ENCODE measurements around the gene COIL.
A peak's percentile ranks its signal among the peaks of the same experiment; 100 is the strongest.

Gene COIL

DNA sequence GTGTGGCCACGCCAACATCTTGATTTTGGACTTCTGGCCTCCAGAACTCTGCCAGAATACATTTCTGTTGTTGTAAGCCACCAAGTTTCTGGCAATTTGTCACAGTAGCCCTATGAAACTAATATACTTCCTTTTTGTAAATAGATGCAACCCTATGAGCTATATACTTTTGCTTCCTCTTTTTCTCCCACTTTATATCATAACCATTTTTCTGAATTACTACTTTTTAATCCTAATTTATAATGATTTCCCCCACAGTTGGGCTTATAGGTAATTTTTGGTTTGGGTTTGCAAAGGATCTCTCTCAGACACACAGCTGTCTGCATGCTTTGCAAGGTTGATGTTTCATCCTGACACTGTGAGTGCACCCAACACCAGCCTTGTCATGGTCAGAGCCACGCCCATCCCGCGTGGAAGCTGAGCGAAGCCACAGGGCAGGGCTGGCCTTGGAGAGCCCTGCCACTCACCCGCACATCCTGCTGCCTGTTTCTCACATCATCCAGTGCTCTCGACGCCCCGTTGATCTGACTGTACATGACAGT, 52.8 kb downstream of the COIL start:
- peak; percentile 26 to 75 for DNase-seq

DNA sequence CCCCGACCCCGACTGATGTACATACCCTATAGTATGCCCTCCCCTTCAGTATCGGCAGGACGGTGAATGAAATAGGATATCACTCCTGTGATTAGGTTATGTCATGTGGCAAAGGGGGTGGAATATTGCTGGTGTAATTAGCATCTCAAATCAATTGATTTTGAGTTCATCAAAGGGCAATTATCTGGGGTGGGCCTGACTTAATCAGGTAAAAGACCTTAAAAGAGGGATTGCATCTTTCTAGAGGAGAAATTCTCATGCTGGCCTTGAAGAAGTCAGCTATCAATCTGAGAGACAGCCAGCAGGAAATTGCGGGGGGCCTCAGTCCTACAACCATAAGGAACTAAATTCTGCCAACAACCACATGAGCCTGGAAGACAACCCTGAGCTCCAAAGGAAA, 57.3 kb downstream of the COIL start:
- DNase-seq, result no peak

DNA sequence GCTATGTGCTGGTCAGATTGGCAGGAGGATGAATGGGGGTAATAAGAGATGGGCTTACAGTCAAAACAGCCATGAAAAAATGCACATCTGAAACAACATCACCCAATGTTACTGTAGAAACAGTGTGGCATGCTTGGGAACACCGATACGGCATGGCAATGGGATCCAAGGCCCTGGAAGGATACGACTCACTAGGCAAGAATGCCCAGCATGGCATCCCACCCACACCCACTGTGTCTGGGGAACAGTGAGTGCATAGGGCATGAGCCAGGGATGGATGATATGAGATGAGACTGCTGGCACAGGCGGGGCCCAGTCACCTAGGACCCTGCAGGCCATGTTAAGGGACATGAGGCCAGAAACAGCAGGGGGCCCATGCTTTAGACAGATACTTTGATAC, 58.5 kb downstream of the COIL start:
- DNase-seq, result no peak

DNA sequence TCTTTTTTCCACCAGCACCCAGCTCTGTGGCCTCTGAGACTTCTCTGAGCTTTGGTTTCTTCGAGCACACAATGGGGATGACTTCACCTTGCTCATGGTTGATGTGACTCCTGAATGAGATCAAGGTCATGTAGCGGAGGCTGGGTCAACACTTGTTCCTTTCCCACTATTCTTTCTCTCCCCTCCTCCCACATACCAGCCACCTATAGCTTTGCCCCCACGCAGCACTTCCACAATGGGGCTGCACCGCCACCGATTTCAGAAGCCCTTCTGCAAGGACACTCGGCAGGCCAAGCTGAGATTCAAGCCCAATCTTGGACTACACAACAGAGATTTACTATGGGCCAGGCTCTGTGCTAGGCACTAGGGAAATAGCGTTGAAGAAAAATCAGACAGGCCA, 61.4 kb downstream of the COIL start:
- DNase-seq, result no peak

DNA sequence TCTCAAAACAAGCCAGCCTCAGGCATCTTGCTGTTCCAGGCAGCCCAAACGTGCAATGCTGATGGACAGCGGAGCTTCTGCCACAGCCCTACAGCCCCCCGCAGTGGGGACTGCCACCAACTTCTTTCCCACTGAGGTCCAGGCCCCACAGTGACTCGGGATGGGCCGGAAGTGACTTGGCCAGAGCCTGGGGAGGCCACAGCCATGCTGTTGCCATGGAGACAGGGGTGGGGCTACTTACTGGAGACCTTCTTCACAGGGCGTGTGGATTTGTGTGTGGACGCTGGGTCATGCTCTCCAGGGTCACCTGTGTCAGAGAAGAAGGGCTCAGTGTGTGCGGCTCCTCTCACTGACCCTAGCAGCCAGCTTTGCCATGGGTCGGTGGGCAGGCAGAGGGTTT, 62.0 kb downstream of the COIL start:
- DNase-seq, result no peak

DNA sequence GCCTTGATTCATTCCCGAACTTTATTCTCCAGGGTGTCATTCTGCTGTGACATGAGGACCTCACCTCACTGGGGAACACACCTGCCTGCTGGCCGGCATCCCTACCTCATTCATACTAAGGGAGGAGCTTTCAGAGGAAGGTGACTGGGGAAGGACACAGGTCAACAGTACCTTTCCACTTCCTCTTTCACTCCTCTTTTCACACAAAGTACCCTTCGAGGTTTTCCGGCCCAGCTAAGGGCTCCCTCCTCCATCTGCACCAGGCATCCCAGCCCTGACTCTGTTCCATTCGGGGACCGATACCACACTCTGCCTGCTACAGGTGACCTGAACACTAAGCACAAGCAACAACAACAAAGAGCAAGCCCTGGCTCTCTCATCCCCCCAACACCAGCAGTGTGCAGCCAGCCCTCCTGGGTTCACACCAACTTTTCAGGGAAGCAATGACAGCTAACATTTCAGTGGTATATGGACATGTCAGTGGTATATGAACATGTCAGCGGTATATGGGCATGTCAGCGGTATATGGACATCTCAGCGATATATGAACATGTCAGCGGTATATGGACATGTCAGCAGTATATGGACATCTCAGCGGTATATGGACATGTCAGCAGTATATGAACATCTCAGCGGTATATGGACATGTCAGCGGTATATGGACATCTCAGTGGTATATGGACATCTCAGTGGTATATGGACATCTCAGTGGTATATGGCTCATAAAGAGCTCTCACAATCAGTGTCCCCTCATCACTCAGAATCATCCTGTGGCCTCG, 63.0 kb downstream of the COIL start:
- no peak for DNase-seq

DNA sequence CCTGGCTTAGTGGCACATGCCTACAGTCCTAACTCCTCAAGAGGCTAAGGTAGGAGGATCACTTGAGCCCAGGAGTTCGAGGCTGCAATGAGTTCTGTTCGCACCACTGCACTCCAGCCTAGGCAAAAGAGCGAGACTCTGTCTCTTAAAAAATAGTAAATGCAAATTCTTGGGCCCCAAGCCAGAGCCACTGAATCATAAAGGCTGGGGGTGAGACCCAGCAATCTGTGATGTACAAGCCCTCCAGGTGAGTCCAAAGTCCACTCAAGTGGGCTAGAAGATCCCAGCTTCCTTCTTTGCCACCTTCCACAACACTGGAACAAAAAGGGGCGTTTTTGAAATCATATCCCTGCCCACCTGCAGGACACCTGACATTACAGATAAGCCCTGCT, 63.9 kb downstream of the COIL start:
- DNase-seq, result no peak

DNA sequence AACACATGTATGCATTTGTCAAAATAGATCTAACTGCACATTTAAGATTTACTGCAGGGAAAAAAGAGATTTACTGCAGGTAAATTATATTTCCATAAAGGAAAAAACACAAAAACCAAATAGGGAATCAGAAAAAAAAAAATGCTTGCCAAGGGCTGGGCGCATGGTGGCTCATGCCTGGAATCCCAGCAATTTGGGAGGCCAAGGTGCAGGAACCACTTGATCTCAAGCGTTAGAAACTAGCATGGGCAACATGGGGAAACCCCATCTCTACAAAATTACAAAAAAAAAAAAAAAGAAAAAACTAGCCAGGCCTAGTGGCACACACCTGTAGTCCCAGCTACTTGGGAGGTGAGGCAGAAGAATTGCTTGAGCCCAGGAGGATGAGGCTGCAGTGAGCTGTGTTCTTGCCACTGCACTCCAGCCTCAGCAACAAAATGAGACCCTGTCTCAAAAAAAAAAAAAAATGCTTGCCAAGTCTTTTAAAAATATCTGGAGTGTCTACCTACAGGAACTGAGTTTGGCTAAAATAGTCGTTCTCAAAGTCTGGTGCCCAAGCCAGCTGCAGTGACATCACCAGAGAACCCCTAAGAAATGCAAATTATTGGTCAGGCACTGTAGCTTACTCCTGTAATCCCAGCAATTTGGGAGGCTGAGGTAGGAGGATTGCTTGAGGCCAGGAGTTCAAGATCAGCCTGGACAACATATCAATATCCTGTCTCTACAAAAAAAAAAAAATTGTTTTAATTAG, 64.5 kb downstream of the COIL start:
- no peak for DNase-seq

DNA sequence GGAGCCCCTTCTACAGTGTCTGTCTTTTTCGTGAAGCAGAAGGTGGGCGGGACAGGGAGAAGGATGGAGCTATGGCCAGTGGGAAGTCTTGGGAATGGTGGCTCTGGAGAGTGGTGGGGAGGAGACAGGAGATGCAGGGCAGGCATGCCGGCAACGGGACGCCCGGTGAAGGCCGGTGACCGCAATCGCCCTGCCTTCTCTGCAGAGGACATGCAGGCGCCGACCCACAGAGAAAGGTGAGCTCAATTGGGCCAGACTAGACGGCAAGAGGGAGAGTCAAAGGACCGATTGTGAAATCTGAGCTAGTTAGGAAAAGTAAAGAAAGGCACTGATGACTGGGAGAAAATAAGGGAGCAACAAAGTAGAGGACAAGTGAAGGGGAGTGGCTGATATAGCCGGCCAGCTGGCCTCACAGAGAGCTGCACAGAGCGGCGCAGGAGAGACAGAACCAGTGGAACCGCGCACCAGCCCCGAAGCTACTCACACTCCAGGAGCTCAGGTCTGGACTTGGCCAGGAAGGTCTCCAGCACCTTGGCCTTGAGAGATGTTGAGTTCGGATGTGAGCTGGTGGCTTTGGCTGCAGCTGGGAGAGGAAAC, 65.9 kb downstream of the COIL start:
- DNase-seq, result no peak

DNA sequence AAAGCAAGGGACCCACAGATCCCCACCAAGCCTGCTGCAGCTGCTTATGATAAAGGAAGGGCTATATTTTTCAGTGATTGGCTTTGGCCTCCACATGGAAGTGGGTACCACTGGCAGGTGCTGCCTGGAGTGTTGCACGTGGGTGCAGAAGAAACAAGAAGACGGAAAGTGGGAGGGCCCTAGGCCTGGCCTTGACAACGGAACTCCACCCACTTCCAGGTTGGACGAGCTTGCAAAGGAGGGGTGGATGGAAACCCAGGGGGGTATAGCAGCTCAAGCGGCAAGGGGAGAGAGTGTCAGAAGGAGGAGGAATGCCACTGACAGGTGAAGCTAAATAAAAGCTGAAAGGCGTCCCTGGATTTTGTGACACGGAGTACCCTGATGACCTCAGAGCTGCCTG, 67.3 kb downstream of the COIL start:
- no peak for DNase-seq

DNA sequence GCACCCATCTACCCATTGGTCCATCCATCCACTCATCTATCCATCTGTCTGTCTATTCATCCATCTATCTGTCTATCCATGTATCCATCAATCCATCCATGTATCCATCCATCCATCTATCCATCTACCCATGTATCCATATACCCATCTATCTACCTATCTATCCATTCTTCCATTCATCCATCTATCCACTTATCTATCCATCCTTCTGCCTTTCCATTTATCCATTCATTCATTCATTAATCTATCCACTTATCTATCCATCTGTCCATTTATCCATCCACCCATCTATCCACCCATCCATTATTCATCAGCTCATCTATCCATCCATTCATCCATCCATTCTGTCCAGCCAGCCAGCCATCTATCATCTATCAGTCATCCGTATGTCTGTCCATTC, 68.5 kb downstream of the COIL start:
- DNase-seq, result no peak

DNA sequence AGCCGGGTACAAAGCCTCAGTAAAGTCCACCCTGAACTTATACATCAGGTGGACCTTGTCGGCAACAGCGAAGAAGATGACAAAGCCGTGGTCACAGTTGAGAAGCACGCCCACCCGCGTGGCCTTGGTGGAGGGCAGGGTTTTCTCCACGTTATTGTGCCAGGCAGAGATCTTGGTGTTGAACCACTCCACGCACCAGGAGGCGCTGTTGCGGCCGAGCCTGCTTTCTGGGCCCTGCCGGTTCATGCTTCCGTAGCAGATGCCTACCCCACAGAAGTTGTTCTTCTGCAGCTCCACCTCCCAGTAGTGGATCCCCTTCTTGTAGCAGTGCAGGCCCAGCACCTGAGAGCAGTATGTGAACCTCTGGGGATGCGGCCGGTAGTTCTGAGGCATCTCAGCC, 69.1 kb downstream of the COIL start:
- peak; percentile 51 to 53 for DNase-seq

DNA sequence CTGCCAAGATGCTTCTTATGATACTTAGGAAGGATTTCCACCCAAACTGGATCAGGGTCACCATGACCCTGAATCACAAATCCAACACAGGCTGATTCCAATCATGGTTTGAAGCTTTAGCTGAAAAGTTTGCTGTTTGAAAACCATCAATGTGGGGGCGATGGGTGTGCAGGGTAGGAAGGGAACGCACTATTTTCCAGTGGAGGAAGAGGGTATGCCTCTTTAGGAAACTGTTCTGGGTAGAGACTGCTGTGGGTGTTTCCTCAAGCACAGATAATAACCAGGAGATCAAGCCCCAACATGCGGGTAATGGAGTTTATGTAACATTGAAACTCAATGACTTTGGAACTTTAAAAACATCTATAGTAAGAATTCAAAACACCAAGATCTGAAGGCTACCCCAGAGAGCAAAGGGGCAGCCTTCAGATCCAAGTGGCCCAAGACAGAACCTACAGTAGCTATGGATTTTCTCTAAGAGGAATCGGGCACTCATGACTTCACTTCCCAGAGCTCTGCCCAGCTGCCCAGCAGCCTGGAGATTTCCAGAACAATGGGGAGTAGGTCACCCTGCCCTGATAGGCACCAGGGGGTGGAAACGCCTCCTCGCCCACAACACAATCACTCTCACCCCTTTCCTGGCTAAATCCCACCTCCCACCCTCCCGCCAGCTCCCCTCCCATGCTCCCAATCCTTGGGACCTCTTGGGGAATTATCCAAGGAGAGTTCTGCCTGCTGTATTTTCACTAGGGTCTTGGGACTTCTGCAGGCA, 69.8 kb downstream of the COIL start:
- DNase-seq, result no peak

DNA sequence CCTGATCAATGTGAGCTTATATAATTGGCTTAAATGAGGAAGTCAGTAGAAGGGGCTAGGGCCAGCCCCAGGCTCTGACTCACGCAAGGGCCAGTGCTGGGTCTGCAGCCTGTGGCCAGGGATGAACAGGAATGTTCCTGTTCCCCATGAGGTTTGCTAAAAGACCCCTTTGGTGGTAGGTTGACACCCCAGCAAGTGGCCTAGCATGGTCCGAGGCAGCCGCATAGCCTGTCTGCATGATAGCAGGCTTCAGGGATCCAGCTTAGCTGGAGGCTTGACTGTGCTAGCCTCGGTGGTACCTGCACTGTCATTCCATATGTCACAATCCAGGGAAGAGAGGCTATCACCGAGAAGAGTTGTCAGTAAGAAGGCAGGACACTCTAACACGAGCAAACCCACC, 70.5 kb downstream of the COIL start:
- DNase-seq, result no peak

All from CD4-positive, alpha-beta T cell treated with Interleukin-4 for 1 hour (primary cell).